HG03432 (cell line): ENCODE measurements around the gene S100A9.

ENCODE experiments used
- ATAC-seq: cut with Tn5 transposase; IDR thresholded peaks from one replicate; pipeline ENCODE4 v1.9.1; 2021; ENCODE audit warnings: mild to moderate bottlenecking, moderate library complexity; ENCODE audit not compliant: unreplicated experiment

S100A9 gene

DNA sequence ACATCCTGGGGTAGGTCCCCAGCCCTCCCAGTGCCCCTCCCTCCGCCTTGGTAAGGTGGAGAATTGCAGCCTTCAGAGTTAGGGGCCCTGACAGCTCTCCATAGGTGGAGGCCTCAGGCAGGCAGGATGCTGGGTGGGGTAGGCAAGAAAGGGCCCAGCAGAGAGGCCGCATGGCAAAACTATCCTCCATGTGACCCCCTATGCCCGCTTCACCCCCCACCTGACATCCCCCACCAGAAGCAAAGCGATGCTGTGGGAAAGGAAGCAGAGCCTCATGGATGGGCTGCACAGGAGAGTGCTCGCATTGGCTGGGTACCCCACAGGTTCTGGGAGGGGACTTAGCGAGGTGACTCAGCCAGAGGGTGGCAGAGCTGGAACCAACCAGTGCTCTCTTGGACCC lies 1.6 kb downstream of the S100A9 start:
- ATAC-seq, result no peak

- no peak for ATAC-seq
Observed at GRCh38 chr1:153360190-153360589, 2.5 kb downstream of the S100A9 start.

- ATAC-seq, result no peak
Observed at GRCh38 chr1:153360592-153361479, 3.2 kb downstream of the S100A9 start.

- no peak for ATAC-seq
Observed at GRCh38 chr1:153361480-153362109, 3.9 kb downstream of the S100A9 start.

DNA sequence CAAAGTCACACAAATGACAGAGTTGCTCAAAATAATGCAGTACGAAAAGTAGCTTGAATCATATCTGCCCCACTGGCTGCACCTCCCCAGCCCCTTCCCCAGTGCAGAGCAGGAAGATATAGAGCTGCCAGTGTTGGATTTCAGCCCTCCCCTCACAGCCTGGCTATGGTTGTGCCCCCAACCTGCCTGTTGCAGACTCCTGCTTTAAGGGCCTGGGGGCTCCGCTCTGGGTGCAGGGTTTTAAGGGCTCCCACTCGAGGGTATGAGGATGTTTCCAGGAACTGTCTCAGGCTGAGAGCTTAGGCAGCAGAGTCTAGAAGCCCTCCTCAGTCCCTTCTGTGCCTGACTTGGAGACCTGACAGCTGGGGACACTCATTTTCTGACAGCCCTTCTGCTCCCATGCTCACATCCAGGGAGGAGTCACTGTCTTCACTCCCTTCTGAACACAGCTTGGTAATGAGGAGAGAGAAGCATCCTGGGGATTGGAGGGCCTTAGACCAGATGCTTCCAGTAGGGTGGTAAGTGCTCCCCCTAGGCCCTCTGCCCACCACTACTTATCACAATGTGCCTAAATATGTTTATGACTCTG lies 4.6 kb downstream of the S100A9 start:
- no peak for ATAC-seq

GRCh38 chr1:153363641-153364040 lies 6.0 kb downstream of the S100A9 start:
- no peak for ATAC-seq

DNA sequence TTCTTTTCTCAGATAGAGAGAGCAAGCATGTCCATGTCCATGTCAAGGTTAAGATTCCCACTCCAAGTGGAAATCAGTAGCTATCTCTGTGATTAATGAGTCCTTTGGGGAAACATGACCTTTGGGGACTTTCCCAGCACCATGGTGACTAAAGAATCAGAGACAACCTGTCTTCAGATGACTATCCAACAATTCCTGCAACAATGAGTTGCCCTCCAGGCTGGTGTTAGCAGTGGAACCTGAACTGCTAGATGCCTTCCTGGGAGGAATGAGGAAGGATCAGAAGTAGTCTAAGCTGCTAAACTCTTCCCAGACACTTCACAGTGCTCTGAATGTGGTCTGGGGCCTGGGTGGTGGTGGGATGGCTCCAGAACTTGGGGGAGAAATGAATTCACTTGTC lies 6.5 kb downstream of the S100A9 start:
- ATAC-seq, result no peak

- no peak for ATAC-seq
Observed at GRCh38 chr1:153364766-153365666, 7.4 kb downstream of the S100A9 start.

GRCh38 chr1:153365696-153366095 lies 8.0 kb downstream of the S100A9 start:
- no peak for ATAC-seq

GRCh38 chr1:153366261-153366660 lies 8.6 kb downstream of the S100A9 start:
- ATAC-seq, result no peak

- ATAC-seq, result no peak
Observed at GRCh38 chr1:153367090-153367489, 9.4 kb downstream of the S100A9 start.

GRCh38 chr1:153368495-153368894 lies 10.8 kb downstream of the S100A9 start:
- ATAC-seq, result no peak

DNA sequence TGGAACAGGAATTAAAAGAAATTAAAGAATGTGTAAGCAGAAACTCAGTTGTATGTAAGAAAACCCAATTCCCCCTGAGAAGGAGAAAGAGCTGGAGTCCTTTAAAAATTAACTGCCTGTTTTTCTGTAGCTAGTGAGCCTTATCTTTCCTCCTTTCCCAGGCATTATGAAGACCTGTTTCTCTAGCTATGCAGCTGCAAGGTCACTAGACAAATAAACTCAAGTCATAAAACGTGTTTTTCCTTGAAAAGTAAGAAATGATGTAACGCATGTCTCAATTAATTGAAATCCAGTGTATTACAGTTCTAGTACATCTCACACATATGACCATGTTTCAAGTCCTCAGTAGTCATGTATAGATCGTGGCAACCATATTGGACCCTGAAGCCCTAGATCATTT lies 12.5 kb downstream of the S100A9 start:
- no peak for ATAC-seq

DNA sequence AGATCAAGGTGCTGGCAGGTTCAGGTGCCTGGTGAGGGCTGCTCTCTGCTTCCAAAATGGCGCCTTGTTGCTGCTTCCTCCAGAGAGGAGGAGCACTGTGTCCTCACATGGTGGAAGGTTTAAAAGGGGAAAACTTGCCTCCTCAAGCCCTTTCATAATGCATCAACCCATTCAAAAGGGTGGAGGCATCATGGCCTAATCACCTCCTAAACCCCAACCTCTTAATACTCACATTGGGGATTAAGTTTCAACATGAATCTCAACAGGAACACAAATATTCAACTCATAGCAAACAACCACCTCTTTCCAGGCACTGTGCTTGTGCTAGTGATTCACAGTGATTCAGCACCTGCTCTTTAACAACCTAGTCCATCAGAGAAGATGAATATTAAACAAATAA lies 13.6 kb downstream of the S100A9 start:
- no peak for ATAC-seq

DNA sequence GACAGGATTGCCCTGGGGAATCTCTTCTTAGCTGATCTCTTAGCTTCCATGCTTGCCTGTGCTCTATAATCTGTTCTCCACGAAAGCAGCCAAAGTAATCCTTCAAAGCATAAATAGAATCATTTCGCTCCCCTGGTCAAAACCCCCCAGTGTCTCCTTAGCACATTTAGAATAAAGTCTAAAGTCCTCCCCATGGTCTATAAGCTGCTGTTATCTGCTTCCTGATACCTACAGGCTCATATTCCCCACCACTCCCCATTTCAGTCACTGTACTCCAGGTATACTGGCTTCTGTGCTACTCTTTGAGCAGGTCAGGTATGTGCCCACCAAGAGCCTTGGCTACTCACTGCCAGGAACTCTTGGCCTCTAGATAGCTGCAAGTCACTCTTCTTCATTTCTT lies 14.9 kb downstream of the S100A9 start:
- ATAC-seq, result no peak

DNA sequence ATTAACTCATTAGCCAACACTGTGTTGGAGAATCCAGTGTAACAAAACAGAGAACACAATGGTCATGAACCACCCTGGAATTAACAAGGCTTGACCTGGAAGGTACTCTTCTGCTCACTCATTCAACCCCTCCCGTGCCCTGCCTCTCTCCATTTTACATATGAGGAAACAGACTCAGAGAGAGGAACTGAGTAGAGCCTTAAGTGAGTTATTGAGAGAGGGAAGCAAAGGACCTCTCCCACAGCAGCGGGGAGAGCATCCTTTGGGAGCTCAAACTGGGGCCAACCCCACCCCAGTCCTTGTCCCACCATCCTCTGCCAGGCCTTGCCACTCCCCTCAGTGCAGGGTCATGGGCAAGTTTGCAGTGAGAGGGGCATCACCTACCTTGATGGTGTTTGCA lies 16.4 kb downstream of the S100A9 start:
- no peak for ATAC-seq

DNA sequence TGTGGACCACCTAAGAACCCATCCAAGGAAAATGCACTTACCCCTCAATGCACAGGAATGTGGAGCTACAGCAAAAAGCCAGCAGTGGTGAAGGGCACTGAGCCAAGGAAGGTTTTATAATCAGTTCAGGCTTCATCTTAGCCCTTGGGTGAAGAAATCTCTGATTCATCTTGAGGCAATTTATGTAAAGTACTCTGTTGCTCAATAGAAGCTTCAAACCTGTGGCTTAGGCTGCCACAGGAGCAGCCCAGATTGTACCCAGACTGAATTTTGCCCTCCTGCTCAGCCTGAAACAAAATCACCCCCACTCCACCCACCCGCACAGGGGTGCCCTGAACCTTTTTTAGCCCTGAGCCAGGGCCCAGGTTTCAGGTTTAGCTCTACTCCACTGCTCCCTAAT lies 17.9 kb downstream of the S100A9 start, which contains the start of gene S100A12:
Gene S100A12 (minus strand): TSS at position 111 of the 400 bp plus-strand sequence. CDS start 1,029 bp downstream, outside the sequence.
- ATAC-seq, result no peak

DNA sequence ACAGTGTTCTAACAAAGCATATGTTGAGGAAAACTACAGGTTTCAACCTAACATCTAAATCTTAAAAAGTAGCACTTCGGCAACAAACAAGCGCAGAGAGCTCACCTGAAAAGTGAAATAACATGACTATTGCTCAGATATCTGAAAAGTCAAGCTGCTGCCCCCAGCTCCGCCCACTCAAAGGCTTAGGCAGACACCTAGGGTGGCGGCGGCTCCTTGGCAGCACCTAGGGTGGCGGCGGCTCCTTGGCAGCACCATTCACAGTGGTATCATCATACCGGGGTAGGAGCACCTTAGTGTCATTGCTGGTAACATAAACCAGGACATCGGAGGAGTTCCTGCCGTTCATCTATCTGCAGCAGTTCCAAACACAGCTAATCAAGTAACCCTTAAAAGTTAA lies 21.9 kb downstream of the S100A9 start:
- no peak for ATAC-seq

GRCh38 chr1:153380711-153381110 lies 23.1 kb downstream of the S100A9 start:
- no peak for ATAC-seq

GRCh38 chr1:153384958-153385580 lies 27.4 kb downstream of the S100A9 start:
- ATAC-seq, result no peak
